GM23338 (cell line): ENCODE results near the gene NUPR1. TPM values are rescaled to one million over a fixed set of nuclear protein-coding genes. Genes with fewer than 3 reads are reported as not detected.

Source experiments
- ATAC-seq: fragments of 200-7000 bp; cut with Tn5 transposase; 3 replicates; pipeline ENCODE4 v1.9.1; 2020
- DNase-seq: peaks from one replicate; pipeline ENCODE4 v3.0.0-alpha.2; 2015; ENCODE audit warnings: low spot score
- H2AFZ ChIP-seq: fragments of 200-600 bp; sonication (generic); 2 replicates; pipeline ENCODE4 v1.8.0; 2016; ENCODE audit warnings: antibody characterized with exemption, mild to moderate bottlenecking, moderate library complexity
- H3F3A ChIP-seq: fragments of 200-600 bp; sonication (generic); replicated peaks from 2 replicates; pipeline ENCODE4 v1.8.0; 2017; ENCODE audit warnings: antibody characterized with exemption, mixed run types, low read depth
- H3K27ac ChIP-seq: fragments of 200-600 bp; sonication (generic); 2 replicates; pipeline ENCODE4 v1.6.1; 2016; ENCODE audit warnings: low read depth
- H3K27me3 ChIP-seq: fragments of 200-600 bp; sonication (generic); 2 replicates; pipeline ENCODE4 v1.8.0; 2016; ENCODE audit warnings: mild to moderate bottlenecking, mixed run types, moderate library complexity; ENCODE audit not compliant: insufficient read depth
- H3K36me3 ChIP-seq: fragments of 200-600 bp; sonication (generic); 2 replicates; pipeline ENCODE4 v1.8.0; 2016; ENCODE audit warnings: mild to moderate bottlenecking; ENCODE audit not compliant: insufficient read depth
- H3K4me1 ChIP-seq: fragments of 200-600 bp; sonication (generic); 2 replicates; pipeline ENCODE4 v1.8.0; 2016; ENCODE audit warnings: mild to moderate bottlenecking, moderate library complexity; ENCODE audit not compliant: insufficient read depth
- H3K4me2 ChIP-seq: fragments of 200-600 bp; sonication (generic); 2 replicates; pipeline ENCODE4 v1.7.1; 2017; ENCODE audit warnings: mixed run types
- H3K4me3 ChIP-seq: fragments of 200-600 bp; sonication (generic); 2 replicates; pipeline ENCODE4 v1.6.1; 2016; ENCODE audit warnings: mixed run types
- H3K79me2 ChIP-seq: fragments of 200-600 bp; sonication (generic); replicated peaks from 2 replicates; pipeline ENCODE4 v1.8.0; 2017; ENCODE audit warnings: mild to moderate bottlenecking; ENCODE audit not compliant: insufficient read depth
- H3K9me2 ChIP-seq: fragments of 200-600 bp; sonication (generic); 2 replicates; pipeline ENCODE4 v1.8.0; 2017; ENCODE audit not compliant: insufficient read depth
- H4K20me1 ChIP-seq: fragments of 200-600 bp; sonication (generic); replicated peaks from 2 replicates; pipeline ENCODE4 v1.8.0; 2017; ENCODE audit warnings: mild to moderate bottlenecking; ENCODE audit not compliant: insufficient read depth
- H3K27ac Mint-ChIP-seq: 2 replicates; pipeline ENCODE4 v1.8.0; 2020; ENCODE audit warnings: inconsistent platforms, mild to moderate bottlenecking, moderate library complexity, mixed read lengths
- H3K27me3 Mint-ChIP-seq: 3 replicates; pipeline ENCODE4 v1.8.0; 2022; ENCODE audit warnings: low read depth, mild to moderate bottlenecking, moderate library complexity, mixed read lengths, inconsistent platforms; ENCODE audit not compliant: insufficient read depth, poor library complexity
- H3K36me3 Mint-ChIP-seq: 3 replicates; pipeline ENCODE4 v1.8.0; 2021; ENCODE audit warnings: low read depth, mild to moderate bottlenecking, inconsistent platforms, moderate library complexity, mixed read lengths
- H3K4me1 Mint-ChIP-seq: 3 replicates; pipeline ENCODE4 v1.8.0; 2020; ENCODE audit warnings: mild to moderate bottlenecking, inconsistent platforms, mixed read lengths
- H3K4me3 Mint-ChIP-seq: 3 replicates; pipeline ENCODE4 v1.8.0; 2021; ENCODE audit warnings: moderate library complexity, mild to moderate bottlenecking, inconsistent platforms, mixed read lengths
- H3K9me3 Mint-ChIP-seq: 3 replicates; pipeline ENCODE4 v1.8.0; 2020; ENCODE audit warnings: moderate library complexity, mild to moderate bottlenecking, inconsistent platforms, mixed read lengths
- CREB1 ChIP-seq: fragments of 250-450 bp; sonication (Bioruptor Pico); IDR thresholded peaks from 2 replicates; pipeline ENCODE4 v1.5.0; 2020; ENCODE audit warnings: low read depth, mild to moderate bottlenecking, moderate library complexity
- EZH2 ChIP-seq: fragments of 200-600 bp; sonication (generic); IDR thresholded peaks from one replicate; pipeline ENCODE4 v1.8.0; 2017; ENCODE audit warnings: antibody characterized with exemption, mild to moderate bottlenecking, low read depth; ENCODE audit not compliant: unreplicated experiment
- EZH2phosphoT487 ChIP-seq: fragments of 200-600 bp; sonication (generic); IDR thresholded peaks from one replicate; pipeline ENCODE4 v1.8.1; 2018; ENCODE audit warnings: antibody characterized with exemption; ENCODE audit not compliant: unreplicated experiment
- JUNB ChIP-seq: IDR thresholded peaks from one replicate; pipeline ENCODE4 v1.6.1; 2016; ENCODE audit warnings: antibody characterized with exemption; ENCODE audit not compliant: unreplicated experiment
- NANOG ChIP-seq: IDR thresholded peaks from 2 replicates; pipeline ENCODE4 v1.6.1; 2016; ENCODE audit warnings: antibody characterized with exemption, borderline replicate concordance
- POLR2AphosphoS5 ChIP-seq: IDR thresholded peaks from 2 replicates; pipeline ENCODE4 v1.6.1; 2016; ENCODE audit warnings: antibody characterized with exemption, low read depth
- STAT1 ChIP-seq: IDR thresholded peaks from one replicate; pipeline ENCODE4 v1.6.1; 2016; ENCODE audit warnings: antibody characterized with exemption; ENCODE audit not compliant: unreplicated experiment
- ZNF114 ChIP-seq: fragments of 250-450 bp; sonication (Bioruptor Pico); IDR thresholded peaks from 2 replicates; pipeline ENCODE4 v1.5.0; 2020; ENCODE audit warnings: mild to moderate bottlenecking, moderate library complexity
- ZNF331 ChIP-seq: fragments of 250-450 bp; sonication (Bioruptor Pico); IDR thresholded peaks from 2 replicates; pipeline ENCODE4 v1.5.0; 2020; ENCODE audit warnings: low read depth, mild to moderate bottlenecking, moderate library complexity
- polyA plus RNA-seq: library from polyadenylated mRNA; unstranded; fragments of >200 nt; fragmentation: Nextera tagmentation; extraction: Ambion mirVana; gene quantifications from 2 replicates; pipeline ENCODE4 v1.2.1, GENCODE V29; 2016
- total RNA-seq: library from RNA; depleted of rRNA; stranded (reverse); fragments of >200 nt; shearing (Covaris generic); gene quantifications from 2 replicates; pipeline ENCODE4 v1.2.3, GENCODE V29; 2014
- TF ChIP-seq, protein P1 (sequence below): fragments of 250-450 bp; sonication (Bioruptor Pico); IDR thresholded peaks from 2 replicates; pipeline ENCODE4 v1.5.0; 2020; ENCODE audit warnings: mild to moderate bottlenecking, moderate library complexity
- TF ChIP-seq, protein P2 (sequence below): IDR thresholded peaks from 2 replicates; pipeline ENCODE4 v1.6.1; 2016; ENCODE audit warnings: antibody characterized with exemption
- TF ChIP-seq, protein P3 (sequence below), 2 experiments: fragments of 200-600 bp in 1 of 2; sonication (generic) in 1 of 2; conservative IDR thresholded peaks; 2 replicates each; pipeline versions ENCODE4 v1.5.1 to v1.6.1; 2016 to 2017; ENCODE audit warnings: antibody characterized with exemption in 2 of 2, low read depth in 2 of 2, mild to moderate bottlenecking in 2 of 2, moderate library complexity in 1 of 2
- TF ChIP-seq, protein P4 (sequence below): IDR thresholded peaks from one replicate; pipeline ENCODE4 v1.6.1; 2018; ENCODE audit warnings: antibody characterized with exemption; ENCODE audit not compliant: unreplicated experiment

NUPR1 gene
- total and polyA plus RNA-seq, 2 experiments from 2014 or later, result 0.03 to 0.48 TPM

DNA sequence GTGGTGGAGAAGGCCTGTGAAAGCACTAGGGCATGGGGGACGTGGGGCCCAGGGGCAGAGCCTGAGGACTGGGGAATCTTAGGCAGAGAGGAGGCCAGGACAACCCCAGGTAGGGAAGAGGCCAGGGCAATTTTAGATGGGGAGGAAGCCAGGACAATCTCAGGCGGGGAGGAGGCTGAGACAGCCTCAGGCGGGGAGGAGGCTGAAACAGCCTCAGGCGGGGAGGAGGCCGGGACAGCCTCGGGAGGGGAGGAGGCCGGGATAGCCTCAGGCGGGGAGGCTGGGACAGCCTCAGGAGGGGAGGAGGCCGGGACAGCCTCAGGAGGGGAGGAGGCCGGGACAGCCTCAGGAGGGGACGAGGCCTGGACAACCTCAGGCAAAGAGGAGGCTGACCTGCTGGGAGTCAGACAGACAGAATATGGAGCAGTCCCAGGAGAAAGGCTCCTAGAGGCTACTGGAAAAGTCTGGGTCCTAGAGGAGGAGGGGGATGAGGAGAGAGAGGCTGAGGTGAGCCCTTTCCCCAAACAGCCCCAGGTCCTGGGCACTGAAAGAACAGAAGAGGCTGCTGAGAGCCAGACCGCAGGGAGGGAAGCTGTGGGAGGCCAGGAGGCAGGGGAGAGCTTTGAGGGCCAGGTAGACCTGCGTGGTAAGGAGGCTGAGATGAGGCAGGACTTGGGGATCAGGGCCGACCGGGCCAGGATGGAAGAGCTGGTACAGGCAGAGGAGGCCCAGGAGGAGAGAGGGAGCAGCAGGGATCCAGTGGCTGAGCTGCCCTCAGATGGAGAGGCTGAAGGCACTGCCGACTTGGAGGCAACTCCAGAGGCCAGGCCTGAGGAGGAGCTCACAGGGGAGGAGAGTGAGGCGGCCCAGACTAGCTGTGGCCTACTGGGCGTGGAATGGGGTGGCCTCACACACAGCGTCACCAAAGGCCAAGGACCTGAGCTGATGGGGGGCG, 42.7 kb downstream of the NUPR1 start:
- no peak for TF ChIP-seq STAT1
- no peak for TF ChIP-seq NANOG
- no peak for TF ChIP-seq ZNF114 (CRISPR knock-in tag)
- TF ChIP-seq ZNF331 (CRISPR knock-in tag), result no peak
- TF ChIP-seq, protein P1, sequence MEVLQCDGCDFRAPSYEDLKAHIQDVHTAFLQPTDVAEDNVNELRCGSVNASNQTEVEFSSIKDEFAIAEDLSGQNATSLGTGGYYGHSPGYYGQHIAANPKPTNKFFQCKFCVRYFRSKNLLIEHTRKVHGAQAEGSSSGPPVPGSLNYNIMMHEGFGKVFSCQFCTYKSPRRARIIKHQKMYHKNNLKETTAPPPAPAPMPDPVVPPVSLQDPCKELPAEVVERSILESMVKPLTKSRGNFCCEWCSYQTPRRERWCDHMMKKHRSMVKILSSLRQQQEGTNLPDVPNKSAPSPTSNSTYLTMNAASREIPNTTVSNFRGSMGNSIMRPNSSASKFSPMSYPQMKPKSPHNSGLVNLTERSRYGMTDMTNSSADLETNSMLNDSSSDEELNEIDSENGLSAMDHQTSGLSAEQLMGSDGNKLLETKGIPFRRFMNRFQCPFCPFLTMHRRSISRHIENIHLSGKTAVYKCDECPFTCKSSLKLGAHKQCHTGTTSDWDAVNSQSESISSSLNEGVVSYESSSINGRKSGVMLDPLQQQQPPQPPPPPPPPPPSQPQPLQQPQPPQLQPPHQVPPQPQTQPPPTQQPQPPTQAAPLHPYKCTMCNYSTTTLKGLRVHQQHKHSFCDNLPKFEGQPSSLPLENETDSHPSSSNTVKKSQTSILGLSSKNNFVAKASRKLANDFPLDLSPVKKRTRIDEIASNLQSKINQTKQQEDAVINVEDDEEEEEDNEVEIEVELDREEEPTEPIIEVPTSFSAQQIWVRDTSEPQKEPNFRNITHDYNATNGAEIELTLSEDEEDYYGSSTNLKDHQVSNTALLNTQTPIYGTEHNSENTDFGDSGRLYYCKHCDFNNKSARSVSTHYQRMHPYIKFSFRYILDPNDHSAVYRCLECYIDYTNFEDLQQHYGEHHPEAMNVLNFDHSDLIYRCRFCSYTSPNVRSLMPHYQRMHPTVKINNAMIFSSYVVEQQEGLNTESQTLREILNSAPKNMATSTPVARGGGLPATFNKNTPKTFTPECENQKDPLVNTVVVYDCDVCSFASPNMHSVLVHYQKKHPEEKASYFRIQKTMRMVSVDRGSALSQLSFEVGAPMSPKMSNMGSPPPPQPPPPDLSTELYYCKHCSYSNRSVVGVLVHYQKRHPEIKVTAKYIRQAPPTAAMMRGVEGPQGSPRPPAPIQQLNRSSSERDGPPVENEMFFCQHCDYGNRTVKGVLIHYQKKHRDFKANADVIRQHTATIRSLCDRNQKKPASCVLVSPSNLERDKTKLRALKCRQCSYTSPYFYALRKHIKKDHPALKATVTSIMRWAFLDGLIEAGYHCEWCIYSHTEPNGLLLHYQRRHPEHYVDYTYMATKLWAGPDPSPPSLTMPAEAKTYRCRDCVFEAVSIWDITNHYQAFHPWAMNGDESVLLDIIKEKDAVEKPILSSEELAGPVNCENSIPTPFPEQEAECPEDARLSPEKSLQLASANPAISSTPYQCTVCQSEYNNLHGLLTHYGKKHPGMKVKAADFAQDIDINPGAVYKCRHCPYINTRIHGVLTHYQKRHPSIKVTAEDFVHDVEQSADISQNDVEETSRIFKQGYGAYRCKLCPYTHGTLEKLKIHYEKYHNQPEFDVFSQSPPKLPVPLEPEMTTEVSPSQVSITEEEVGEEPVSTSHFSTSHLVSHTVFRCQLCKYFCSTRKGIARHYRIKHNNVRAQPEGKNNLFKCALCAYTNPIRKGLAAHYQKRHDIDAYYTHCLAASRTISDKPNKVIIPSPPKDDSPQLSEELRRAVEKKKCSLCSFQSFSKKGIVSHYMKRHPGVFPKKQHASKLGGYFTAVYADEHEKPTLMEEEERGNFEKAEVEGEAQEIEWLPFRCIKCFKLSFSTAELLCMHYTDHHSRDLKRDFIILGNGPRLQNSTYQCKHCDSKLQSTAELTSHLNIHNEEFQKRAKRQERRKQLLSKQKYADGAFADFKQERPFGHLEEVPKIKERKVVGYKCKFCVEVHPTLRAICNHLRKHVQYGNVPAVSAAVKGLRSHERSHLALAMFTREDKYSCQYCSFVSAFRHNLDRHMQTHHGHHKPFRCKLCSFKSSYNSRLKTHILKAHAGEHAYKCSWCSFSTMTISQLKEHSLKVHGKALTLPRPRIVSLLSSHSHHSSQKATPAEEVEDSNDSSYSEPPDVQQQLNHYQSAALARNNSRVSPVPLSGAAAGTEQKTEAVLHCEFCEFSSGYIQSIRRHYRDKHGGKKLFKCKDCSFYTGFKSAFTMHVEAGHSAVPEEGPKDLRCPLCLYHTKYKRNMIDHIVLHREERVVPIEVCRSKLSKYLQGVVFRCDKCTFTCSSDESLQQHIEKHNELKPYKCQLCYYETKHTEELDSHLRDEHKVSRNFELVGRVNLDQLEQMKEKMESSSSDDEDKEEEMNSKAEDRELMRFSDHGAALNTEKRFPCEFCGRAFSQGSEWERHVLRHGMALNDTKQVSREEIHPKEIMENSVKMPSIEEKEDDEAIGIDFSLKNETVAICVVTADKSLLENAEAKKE, result no peak
- TF ChIP-seq POLR2AphosphoS5, result no peak
- TF ChIP-seq EZH2, result no peak
- TF ChIP-seq, protein P2, sequence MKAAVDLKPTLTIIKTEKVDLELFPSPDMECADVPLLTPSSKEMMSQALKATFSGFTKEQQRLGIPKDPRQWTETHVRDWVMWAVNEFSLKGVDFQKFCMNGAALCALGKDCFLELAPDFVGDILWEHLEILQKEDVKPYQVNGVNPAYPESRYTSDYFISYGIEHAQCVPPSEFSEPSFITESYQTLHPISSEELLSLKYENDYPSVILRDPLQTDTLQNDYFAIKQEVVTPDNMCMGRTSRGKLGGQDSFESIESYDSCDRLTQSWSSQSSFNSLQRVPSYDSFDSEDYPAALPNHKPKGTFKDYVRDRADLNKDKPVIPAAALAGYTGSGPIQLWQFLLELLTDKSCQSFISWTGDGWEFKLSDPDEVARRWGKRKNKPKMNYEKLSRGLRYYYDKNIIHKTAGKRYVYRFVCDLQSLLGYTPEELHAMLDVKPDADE, result no peak
- no peak for TF ChIP-seq EZH2phosphoT487
- TF ChIP-seq, protein P3, sequence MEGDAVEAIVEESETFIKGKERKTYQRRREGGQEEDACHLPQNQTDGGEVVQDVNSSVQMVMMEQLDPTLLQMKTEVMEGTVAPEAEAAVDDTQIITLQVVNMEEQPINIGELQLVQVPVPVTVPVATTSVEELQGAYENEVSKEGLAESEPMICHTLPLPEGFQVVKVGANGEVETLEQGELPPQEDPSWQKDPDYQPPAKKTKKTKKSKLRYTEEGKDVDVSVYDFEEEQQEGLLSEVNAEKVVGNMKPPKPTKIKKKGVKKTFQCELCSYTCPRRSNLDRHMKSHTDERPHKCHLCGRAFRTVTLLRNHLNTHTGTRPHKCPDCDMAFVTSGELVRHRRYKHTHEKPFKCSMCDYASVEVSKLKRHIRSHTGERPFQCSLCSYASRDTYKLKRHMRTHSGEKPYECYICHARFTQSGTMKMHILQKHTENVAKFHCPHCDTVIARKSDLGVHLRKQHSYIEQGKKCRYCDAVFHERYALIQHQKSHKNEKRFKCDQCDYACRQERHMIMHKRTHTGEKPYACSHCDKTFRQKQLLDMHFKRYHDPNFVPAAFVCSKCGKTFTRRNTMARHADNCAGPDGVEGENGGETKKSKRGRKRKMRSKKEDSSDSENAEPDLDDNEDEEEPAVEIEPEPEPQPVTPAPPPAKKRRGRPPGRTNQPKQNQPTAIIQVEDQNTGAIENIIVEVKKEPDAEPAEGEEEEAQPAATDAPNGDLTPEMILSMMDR (conservative IDR thresholded peaks at IDR 0.05; ENCODE audit: low read depth in 2 of 2), result no peak
- TF ChIP-seq JUNB, result no peak
- TF ChIP-seq, protein P4, sequence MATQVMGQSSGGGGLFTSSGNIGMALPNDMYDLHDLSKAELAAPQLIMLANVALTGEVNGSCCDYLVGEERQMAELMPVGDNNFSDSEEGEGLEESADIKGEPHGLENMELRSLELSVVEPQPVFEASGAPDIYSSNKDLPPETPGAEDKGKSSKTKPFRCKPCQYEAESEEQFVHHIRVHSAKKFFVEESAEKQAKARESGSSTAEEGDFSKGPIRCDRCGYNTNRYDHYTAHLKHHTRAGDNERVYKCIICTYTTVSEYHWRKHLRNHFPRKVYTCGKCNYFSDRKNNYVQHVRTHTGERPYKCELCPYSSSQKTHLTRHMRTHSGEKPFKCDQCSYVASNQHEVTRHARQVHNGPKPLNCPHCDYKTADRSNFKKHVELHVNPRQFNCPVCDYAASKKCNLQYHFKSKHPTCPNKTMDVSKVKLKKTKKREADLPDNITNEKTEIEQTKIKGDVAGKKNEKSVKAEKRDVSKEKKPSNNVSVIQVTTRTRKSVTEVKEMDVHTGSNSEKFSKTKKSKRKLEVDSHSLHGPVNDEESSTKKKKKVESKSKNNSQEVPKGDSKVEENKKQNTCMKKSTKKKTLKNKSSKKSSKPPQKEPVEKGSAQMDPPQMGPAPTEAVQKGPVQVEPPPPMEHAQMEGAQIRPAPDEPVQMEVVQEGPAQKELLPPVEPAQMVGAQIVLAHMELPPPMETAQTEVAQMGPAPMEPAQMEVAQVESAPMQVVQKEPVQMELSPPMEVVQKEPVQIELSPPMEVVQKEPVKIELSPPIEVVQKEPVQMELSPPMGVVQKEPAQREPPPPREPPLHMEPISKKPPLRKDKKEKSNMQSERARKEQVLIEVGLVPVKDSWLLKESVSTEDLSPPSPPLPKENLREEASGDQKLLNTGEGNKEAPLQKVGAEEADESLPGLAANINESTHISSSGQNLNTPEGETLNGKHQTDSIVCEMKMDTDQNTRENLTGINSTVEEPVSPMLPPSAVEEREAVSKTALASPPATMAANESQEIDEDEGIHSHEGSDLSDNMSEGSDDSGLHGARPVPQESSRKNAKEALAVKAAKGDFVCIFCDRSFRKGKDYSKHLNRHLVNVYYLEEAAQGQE, result no peak
- TF ChIP-seq CREB1 (CRISPR knock-in tag), result no peak
- Mint-ChIP-seq H3K4me3 (no peak overlapping the region), H3K36me3 (no peaks in the 10 kb centered on the region), H3K27me3 (peaks cover 15% of the 10 kb centered on the region), H3K9me3 (no peaks in the 10 kb centered on the region), H3K4me1 (no peaks in the 10 kb centered on the region), H3K27ac (no peak overlapping the region)
- Histone ChIP-seq H3K4me2 (no peak overlapping the region), H3K4me3 (no peak overlapping the region), H3K4me1 (no peaks in the 10 kb centered on the region), H3K79me2 (no peaks in the 10 kb centered on the region), H3F3A (no peaks in the 10 kb centered on the region), H3K27me3 (no peaks in the 10 kb centered on the region), H2AFZ (no peak overlapping the region), H3K36me3 (no peaks in the 10 kb centered on the region), H3K9me2 (no peaks in the 10 kb centered on the region), H3K27ac (no peak overlapping the region), H4K20me1 (no peaks in the 10 kb centered on the region)
- DNase-seq (no peak), ATAC-seq (no peak)
